ENCODE results near the gene SEM1.

DNA sequence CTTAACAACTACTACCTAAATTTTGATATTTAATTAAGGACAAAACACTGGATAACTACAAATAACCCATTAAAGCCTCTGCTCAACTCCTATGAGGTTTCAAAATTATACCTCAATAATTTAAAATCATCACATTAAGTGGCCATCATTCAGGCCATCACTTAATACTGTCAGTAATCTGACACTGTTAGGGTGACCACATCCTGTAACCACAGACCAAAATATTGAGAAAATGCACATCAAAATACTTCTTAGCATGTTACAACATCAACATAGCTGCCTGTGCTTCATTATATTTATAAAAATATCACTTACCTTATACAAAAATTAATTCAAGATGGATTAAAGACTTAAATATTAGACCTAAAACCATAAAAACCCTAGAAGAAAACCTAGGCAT lies 23.3 kb downstream of the SEM1 start:
- TF ChIP-seq, protein P1, sequence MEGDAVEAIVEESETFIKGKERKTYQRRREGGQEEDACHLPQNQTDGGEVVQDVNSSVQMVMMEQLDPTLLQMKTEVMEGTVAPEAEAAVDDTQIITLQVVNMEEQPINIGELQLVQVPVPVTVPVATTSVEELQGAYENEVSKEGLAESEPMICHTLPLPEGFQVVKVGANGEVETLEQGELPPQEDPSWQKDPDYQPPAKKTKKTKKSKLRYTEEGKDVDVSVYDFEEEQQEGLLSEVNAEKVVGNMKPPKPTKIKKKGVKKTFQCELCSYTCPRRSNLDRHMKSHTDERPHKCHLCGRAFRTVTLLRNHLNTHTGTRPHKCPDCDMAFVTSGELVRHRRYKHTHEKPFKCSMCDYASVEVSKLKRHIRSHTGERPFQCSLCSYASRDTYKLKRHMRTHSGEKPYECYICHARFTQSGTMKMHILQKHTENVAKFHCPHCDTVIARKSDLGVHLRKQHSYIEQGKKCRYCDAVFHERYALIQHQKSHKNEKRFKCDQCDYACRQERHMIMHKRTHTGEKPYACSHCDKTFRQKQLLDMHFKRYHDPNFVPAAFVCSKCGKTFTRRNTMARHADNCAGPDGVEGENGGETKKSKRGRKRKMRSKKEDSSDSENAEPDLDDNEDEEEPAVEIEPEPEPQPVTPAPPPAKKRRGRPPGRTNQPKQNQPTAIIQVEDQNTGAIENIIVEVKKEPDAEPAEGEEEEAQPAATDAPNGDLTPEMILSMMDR (IDR thresholded peaks at IDR 0.05): no peak
- TF ChIP-seq POLR2A (IDR thresholded peaks at IDR 0.05): no peak

All from uterus (tissue), 2 donors.